Lung (tissue), 12 donors: ENCODE measurements around the gene E2F4. TPM values are rescaled to one million over a fixed set of nuclear protein-coding genes. Genes with fewer than 3 reads are reported as not detected.

Experiments used
- ATAC-seq: fragments of 200-7000 bp; cut with Tn5 transposase; one replicate; pipeline ENCODE4 v1.9.1; 2020; ENCODE audit warnings: moderate number of reproducible peaks; ENCODE audit not compliant: insufficient read depth, low FRiP score
- DNase-seq, 3 donors: peaks; one replicate each; pipeline ENCODE4 v3.0.0-alpha.2; 2013 to 2017
- H3K27ac ChIP-seq, 2 donors: one replicate each; pipeline ENCODE4 v1.5.1; 2013; ENCODE audit warnings: mild to moderate bottlenecking in 2 of 2, moderate library complexity in 2 of 2, control low read depth in 1 of 2, inconsistent platforms in 1 of 2, low read depth in 1 of 2, low read length in 1 of 2
- H3K27me3 ChIP-seq, 3 donors: one replicate each; pipeline ENCODE4 v1.5.1; 2013; ENCODE audit warnings: low read length in 2 of 3; ENCODE audit not compliant: control insufficient read depth in 3 of 3, insufficient read depth in 3 of 3
- H3K36me3 ChIP-seq, 4 donors: one replicate each; pipeline ENCODE4 v1.5.1; 2013; ENCODE audit warnings: low read length in 4 of 4, mild to moderate bottlenecking in 1 of 4, moderate library complexity in 1 of 4; ENCODE audit not compliant: control insufficient read depth in 4 of 4, insufficient read depth in 4 of 4
- H3K4me1 ChIP-seq, 5 donors: one replicate each; pipeline ENCODE4 v1.5.1; 2013; ENCODE audit warnings: low read length in 5 of 5, mild to moderate bottlenecking in 2 of 5, moderate library complexity in 1 of 5; ENCODE audit not compliant: control insufficient read depth in 5 of 5, insufficient read depth in 5 of 5
- H3K4me3 ChIP-seq: one replicate; pipeline ENCODE4 v1.5.1; 2013; ENCODE audit warnings: mild to moderate bottlenecking, control low read depth, moderate library complexity
- H3K9ac ChIP-seq, 2 donors: one replicate each; pipeline ENCODE4 v1.5.1; 2013; ENCODE audit warnings: low read length in 2 of 2, control low read depth in 1 of 2; ENCODE audit not compliant: insufficient read depth in 1 of 2
- H3K9me3 ChIP-seq, 4 donors: one replicate each; pipeline ENCODE4 v1.5.1; 2013; ENCODE audit warnings: low read length in 3 of 4, mild to moderate bottlenecking in 1 of 4, moderate library complexity in 1 of 4; ENCODE audit not compliant: control insufficient read depth in 4 of 4, insufficient read depth in 3 of 4
- CTCF ChIP-seq: IDR thresholded peaks from 2 replicates; pipeline ENCODE4 v1.5.1; 2012; ENCODE audit warnings: mild to moderate bottlenecking; ENCODE audit errors: control extremely low read depth, extremely low read depth
- WGBS, 2 donors: extraction: QIAGEN DNeasy Blood & Tissue Kit; methylation state at CpG; one replicate each; pipeline ENCODE4 v1.1.7; 2013; 5-methylcytosine and 5-hydroxymethylcytosine counted together
- polyA plus RNA-seq, 2 donors: library from polyadenylated mRNA; stranded (reverse); fragments of 200-250 nt; gene quantifications; one replicate each; pipeline ENCODE4 v1.2.1, GENCODE V29; 2013
- total RNA-seq, 2 donors: library from RNA; depleted of rRNA in 1 of 2; stranded (reverse); fragments of >200 nt in 1 of 2; gene quantifications; one replicate each; pipeline ENCODE4 v1.2.1, GENCODE V29; 2014 to 2021
- donor health status: control.
- donor health status: control.
- donor health status: Bipolar disorder and iron deficiency.
- donor health status: healthy.
- donor health status: DM: yes; HTN: yes; CAD: no.

The E2F4 gene
- total and polyA plus RNA-seq, 4 donors, result 27.8 to 86.1 (median 56.4) TPM

- DNase-seq (no peak), ATAC-seq (peak; percentile 1)
- Histone ChIP-seq H3K36me3 (no peaks in the 10 kb centered on the region), H3K27ac (peak overlapping the region; percentile 70 to 85), H3K9me3 (no peaks in the 10 kb centered on the region), H3K4me3 (no peak overlapping the region), H3K4me1 (peaks cover 0 to 46% (median 15%) of the 10 kb centered on the region in 5 donors), H3K27me3 (peaks cover 0 to 51% (median 30%) of the 10 kb centered on the region in 3 donors), H3K9ac (peak overlapping the region in 1 of 2 donors; percentile 8)
- TF ChIP-seq CTCF, result no peak
- 42% methylated on average over 14 of the region's 14 CpGs for WGBS, 2 donors
These were observed 20.9 kb upstream of the E2F4 start for GRCh38 chr16:67170949-67171649.

GRCh38 chr16:67173323-67173722 is 18.6 kb upstream of the E2F4 start:
- H3K9ac ChIP-seq, result no peak overlapping the region
- H3K4me3 ChIP-seq, result no peak overlapping the region
- H3K27ac ChIP-seq, result peak overlapping the region; percentile 82 to 89
- peaks cover 0 to 66% (median 21%) of the 10 kb centered on the region in 5 donors for H3K4me1 ChIP-seq
- DNase-seq (no peak), ATAC-seq (no peak)
- peaks cover 0 to 29% (median 13%) of the 10 kb centered on the region in 3 donors for H3K27me3 ChIP-seq
- TF ChIP-seq CTCF, result no peak
- WGBS, 2 donors, result 94 to 95% methylated on average over 1 of the region's 1 CpG
- H3K36me3 ChIP-seq, result peaks cover 0 to 1% (median 0%) of the 10 kb centered on the region in 4 donors
- H3K9me3 ChIP-seq, result no peaks in the 10 kb centered on the region

- 1 to 2% methylated on average over 59 to 71 of the region's 71 CpGs for WGBS, 2 donors
- peak; percentile 68 for ATAC-seq
- Histone ChIP-seq H3K36me3 (peaks cover 0 to 1% (median 0%) of the 10 kb centered on the region in 4 donors), H3K9me3 (no peaks in the 10 kb centered on the region), H3K27ac (peak overlapping the region; percentile 82 to 89), H3K27me3 (peaks cover 0 to 22% (median 13%) of the 10 kb centered on the region in 3 donors), H3K9ac (no peak overlapping the region), H3K4me3 (peak overlapping the region; percentile 33), H3K4me1 (peaks cover 0 to 70% (median 22%) of the 10 kb centered on the region in 5 donors)
- DNase-seq, result peak; percentile 71 to 81 (median 77)
- peak; percentile 11 for TF ChIP-seq CTCF
These were observed 17.9 kb upstream of the E2F4 start for GRCh38 chr16:67173808-67174705.
